Stimulated activated CD8-positive, alpha-beta memory T cell treated with anti-CD3 and anti-CD28 coated beads, Interleukin-7, amount 100 ng/mL, for 1 hour (primary cell): ENCODE measurements around the gene C13orf42.

Experiments
- DNase-seq, 2 donors: peaks; one replicate each; pipeline ENCODE4 v3.0.0-alpha.2; 2020; ENCODE audit warnings: low read depth in 2 of 2

The C13orf42 gene

DNA sequence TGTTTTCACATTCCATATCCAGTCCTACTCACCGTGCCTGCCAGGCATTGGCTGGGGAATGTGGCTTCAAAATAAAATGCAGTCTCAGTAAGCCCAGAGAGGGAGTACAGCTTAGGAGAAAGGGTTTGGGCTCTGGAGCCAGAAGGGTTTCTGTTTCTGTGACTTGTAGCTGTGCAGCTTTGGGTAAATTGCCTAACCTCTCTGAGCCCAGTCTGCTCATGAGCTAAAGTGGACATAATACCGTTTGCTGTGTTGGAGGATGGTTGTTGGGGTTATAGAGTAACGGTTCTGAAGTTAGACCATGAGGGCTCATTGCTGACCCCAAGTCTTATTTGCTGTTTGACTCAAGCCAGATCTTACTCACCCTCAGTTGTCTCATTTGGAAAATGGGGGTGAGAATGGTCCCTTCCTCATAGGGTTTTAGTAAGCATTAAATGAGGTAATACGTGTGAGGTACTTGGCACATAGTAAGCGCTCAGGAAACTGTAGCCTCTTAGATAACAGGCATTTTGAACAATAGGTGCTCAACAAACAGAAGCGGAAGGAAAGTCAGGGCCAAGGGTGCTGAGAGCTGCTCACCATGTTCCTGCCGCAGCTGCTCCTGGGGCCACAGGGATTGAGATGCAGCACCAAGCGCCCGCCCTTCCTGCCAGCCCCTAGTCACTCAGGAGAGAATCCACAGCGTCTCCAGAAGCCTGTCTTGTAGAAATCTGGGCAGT lies 45.5 kb downstream of the C13orf42 start:
- no peak for DNase-seq

DNA sequence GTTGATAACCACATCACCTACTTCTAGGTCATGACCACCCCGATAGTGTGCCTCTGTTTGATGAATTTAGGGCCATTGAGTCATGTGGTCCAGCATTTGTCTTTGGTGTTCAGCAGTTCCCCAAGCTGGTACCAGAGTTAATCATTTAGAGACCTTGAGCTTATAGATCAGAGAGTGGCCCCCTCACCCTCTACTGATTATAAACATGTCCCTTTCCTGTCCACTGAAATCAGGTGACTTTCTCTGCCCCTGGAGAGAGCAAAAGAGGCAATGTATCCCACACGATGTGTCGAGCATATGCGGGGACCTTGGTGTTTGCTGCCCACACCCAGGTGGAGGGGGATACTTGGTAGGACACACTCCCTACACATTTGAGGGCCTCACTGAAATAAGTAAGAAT lies 46.3 kb downstream of the C13orf42 start:
- no peak for DNase-seq

- no peak for DNase-seq
Observed at GRCh38 chr13:51063909-51064308, 47.2 kb downstream of the C13orf42 start.

- DNase-seq, result no peak
Observed at GRCh38 chr13:51058461-51059167, 52.5 kb downstream of the C13orf42 start.

DNA sequence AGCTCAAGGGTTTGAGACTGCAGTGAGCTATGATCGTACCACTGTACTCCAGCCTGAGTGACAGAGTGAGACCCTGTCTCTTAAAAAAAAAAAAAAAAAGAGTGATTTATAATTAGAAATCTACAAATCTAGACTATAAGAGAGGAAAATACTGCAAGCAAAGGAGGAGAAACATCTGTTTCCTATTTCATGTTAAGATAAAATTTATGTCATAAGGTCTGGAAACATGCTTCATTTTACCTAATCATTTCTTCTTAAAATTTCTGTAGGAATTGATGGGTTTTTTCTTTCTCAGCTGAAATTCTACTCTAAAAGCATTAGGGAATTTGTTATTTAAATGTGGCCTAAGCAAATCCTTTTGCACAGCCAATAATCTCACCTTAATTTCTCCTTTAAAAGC lies 53.2 kb downstream of the C13orf42 start:
- no peak for DNase-seq

- DNase-seq, result no peak
Observed at GRCh38 chr13:51057001-51057400, 54.1 kb downstream of the C13orf42 start.

DNA sequence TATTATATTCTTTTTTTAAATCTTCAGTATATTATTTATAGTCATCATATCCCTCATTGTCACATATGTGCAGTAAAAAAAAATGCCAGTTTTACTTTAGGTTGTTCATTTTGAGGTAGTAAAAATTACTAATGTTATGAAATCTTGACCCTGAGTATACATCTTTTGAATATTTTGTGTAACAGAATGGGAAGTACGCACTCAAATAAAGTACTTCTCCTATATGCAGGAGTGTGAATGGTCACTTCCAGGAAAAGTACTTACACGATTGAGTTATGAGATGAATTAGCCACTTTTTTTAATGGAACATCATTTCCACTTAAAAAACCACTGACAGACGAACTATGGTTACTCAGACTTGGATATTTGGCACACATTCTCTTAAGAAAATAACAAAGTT lies 58.5 kb downstream of the C13orf42 start:
- no peak for DNase-seq

- no peak for DNase-seq
Observed at GRCh38 chr13:51050021-51050830, 60.8 kb downstream of the C13orf42 start.

- no peak for DNase-seq
Observed at GRCh38 chr13:51048616-51049015, 62.5 kb downstream of the C13orf42 start.

- no peak for DNase-seq
Observed at GRCh38 chr13:51048166-51048461, 63.0 kb downstream of the C13orf42 start.

GRCh38 chr13:51047434-51048165 lies 63.5 kb downstream of the C13orf42 start:
- DNase-seq, result no peak

GRCh38 chr13:51045451-51045850 lies 65.6 kb downstream of the C13orf42 start:
- no peak for DNase-seq

DNA sequence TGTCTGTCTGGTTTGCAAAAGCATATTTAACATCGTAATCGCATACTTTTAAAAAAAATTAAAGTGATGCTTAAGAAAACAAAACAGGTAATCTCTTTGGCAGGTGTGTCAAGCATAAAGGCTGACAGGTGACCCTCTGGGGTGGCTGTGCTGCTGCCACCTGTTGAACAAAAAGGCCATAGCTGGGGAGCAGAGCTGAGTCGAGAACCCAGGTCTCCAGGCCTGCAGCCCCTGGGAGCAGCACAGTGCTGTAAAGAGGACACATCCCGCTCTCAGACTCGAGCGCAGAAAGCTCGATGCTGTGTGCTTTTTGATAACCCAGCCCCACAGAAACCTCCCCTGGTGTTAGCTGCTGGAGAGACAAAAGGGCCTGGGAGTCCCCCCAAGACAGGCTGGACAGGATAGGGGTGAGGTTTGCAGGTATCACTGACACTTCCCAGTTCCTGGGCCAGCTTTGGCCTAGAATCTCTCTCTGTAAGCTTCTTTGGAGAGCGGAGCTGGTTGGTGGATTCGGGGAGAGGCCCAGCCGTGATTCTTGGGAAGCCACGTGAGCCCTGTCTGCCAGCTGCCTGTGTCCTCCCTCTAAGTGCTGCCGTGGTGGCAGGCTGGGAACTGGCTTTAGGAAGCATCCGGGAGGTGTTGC lies 66.9 kb downstream of the C13orf42 start:
- no peak for DNase-seq

DNA sequence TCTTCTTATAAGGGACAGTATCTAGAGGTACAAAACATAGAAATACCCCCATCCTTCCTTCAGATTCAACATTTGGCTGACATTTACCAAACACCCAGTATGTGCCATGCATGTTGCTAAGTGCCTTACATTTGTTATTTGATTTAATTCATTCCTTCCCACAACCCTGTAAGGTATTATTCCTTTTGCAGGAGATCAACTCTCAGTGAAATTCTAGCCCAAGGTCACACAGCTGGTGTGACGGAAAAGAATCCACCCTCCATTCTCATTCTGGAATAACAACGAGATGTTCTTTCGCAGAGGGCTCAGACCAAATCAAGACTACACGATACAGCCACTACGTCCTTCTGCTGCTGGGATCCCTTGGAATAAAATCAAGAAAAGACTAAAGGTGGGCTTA lies 67.8 kb downstream of the C13orf42 start:
- no peak for DNase-seq

DNA sequence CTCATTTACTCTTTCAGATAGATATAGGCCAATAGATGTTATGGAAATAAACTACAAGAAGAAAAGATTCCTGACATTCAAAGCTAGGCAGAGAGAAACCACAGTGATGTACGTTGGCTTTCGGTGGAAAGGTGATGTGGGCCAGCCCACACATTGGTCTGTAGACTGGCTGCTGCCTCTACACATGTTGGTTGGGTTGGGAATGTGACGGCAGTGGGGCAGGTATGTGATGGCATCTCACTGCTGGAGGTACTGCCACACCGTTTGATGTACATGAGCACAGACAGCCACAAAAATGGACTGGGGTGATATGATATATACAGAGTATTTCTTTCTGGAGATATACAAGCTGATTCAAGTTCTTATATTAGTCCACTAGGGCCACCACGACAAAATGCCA lies 69.4 kb downstream of the C13orf42 start:
- DNase-seq, result no peak

GRCh38 chr13:51041126-51041525 lies 69.9 kb downstream of the C13orf42 start:
- no peak for DNase-seq

GRCh38 chr13:51040431-51040830 lies 70.6 kb downstream of the C13orf42 start:
- DNase-seq, result no peak

- DNase-seq, result no peak
Observed at GRCh38 chr13:51036418-51036817, 74.7 kb downstream of the C13orf42 start.

- DNase-seq, result no peak
Observed at GRCh38 chr13:51035978-51036377, 75.1 kb downstream of the C13orf42 start.

- no peak for DNase-seq
Observed at GRCh38 chr13:51035469-51035868, 75.6 kb downstream of the C13orf42 start.

GRCh38 chr13:51034906-51035305 lies 76.2 kb downstream of the C13orf42 start:
- DNase-seq, result no peak
